Stimulated activated naive CD4-positive, alpha-beta T cell (primary cell): ENCODE results near the gene BTBD9.

ENCODE experiments used
- DNase-seq, 6 experiments: peaks; one replicate each; lab custom pipeline; 2025; lab: John Stamatoyannopoulos, UW

BTBD9 gene

GRCh38 chr6:38283734-38284362 is 355.9 kb downstream of the BTBD9 start:
- DNase-seq = no peak

GRCh38 chr6:38282911-38283310 is 356.8 kb downstream of the BTBD9 start:
- no peak for DNase-seq

- no peak for DNase-seq
Observed at GRCh38 chr6:38281126-38281525, 358.6 kb downstream of the BTBD9 start.

GRCh38 chr6:38279963-38280588 is 359.7 kb downstream of the BTBD9 start:
- DNase-seq = no peak

GRCh38 chr6:38279423-38279822 is 360.3 kb downstream of the BTBD9 start:
- no peak for DNase-seq

- no peak for DNase-seq
Observed at GRCh38 chr6:38273325-38273724, 366.4 kb downstream of the BTBD9 start.

GRCh38 chr6:38272222-38272621 is 367.5 kb downstream of the BTBD9 start:
- DNase-seq = no peak

GRCh38 chr6:38271081-38271480 is 368.6 kb downstream of the BTBD9 start:
- no peak for DNase-seq

GRCh38 chr6:38270367-38270766 is 369.4 kb downstream of the BTBD9 start:
- DNase-seq = no peak

GRCh38 chr6:38269461-38270172 is 370.1 kb downstream of the BTBD9 start:
- no peak for DNase-seq

- no peak for DNase-seq
Observed at GRCh38 chr6:38268342-38268741, 371.4 kb downstream of the BTBD9 start.

GRCh38 chr6:38266921-38267354 is 372.8 kb downstream of the BTBD9 start:
- no peak for DNase-seq

- no peak for DNase-seq
Observed at GRCh38 chr6:38264605-38265004, 375.1 kb downstream of the BTBD9 start.

GRCh38 chr6:38262609-38263008 is 377.1 kb downstream of the BTBD9 start:
- DNase-seq = no peak

- DNase-seq = no peak
Observed at GRCh38 chr6:38262026-38262425, 377.7 kb downstream of the BTBD9 start.

- DNase-seq = no peak
Observed at GRCh38 chr6:38261626-38262025, 378.1 kb downstream of the BTBD9 start.

GRCh38 chr6:38259736-38260135 is 380.0 kb downstream of the BTBD9 start:
- no peak for DNase-seq

- no peak for DNase-seq
Observed at GRCh38 chr6:38248500-38249234, 391.1 kb downstream of the BTBD9 start.

GRCh38 chr6:38245295-38245694 is 394.4 kb downstream of the BTBD9 start:
- DNase-seq = no peak

GRCh38 chr6:38244869-38245268 is 394.9 kb downstream of the BTBD9 start:
- DNase-seq = no peak

- DNase-seq = no peak
Observed at GRCh38 chr6:38241200-38241871, 398.4 kb downstream of the BTBD9 start.
